Measurements from ENCODE around the gene ANKRD13B.
A peak's percentile ranks its signal among the peaks of the same experiment; 100 is the strongest.

The ANKRD13B gene

DNA sequence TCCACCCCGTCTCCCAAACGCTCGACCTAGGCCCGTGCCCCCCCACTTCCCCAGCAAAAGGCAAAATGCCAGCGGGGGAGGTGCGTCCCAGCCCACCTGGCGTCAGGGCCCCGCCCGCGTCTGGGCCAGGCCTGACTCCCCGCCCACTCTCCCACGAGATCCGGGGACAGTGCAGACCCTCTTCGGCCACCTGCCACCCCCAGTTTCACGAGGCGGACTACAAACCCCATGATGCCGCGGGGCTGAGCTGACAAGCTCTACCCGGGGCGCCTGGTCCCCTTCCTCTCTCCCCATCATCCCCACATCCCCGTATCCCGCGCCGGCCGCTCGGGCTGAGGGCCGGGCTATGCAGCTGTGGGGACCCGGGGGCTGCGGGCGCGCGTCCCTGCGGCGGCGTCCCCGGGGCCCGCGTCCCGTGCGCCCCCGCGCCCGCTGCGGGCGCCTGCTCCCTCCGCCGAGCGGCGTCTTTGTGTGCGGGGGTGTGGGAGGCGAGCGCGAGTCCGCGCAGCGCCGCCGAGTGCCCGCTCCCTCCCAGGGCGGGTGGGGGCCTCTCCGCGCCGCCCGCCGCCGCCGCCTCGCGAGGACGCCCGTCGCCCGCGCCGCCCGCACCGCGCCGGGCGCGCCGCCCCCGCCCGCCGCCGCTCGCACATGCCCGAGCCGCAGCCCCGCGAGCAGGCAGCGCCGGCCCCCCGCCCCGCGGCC, at the start of gene ANKRD13B:
ANKRD13B (plus strand) TSS at position 283 of the 702 bp plus-strand sequence. CDS start 490 bp downstream, outside the sequence.
- TF ChIP-seq, protein P1, sequence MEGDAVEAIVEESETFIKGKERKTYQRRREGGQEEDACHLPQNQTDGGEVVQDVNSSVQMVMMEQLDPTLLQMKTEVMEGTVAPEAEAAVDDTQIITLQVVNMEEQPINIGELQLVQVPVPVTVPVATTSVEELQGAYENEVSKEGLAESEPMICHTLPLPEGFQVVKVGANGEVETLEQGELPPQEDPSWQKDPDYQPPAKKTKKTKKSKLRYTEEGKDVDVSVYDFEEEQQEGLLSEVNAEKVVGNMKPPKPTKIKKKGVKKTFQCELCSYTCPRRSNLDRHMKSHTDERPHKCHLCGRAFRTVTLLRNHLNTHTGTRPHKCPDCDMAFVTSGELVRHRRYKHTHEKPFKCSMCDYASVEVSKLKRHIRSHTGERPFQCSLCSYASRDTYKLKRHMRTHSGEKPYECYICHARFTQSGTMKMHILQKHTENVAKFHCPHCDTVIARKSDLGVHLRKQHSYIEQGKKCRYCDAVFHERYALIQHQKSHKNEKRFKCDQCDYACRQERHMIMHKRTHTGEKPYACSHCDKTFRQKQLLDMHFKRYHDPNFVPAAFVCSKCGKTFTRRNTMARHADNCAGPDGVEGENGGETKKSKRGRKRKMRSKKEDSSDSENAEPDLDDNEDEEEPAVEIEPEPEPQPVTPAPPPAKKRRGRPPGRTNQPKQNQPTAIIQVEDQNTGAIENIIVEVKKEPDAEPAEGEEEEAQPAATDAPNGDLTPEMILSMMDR (conservative IDR thresholded peaks at IDR 0.05) = no peak
- TF ChIP-seq ZFX (IDR thresholded peaks at IDR 0.05) = 0 out of 2 replicates have a peak, but pooled peaks have one; percentile 11
- H3K27ac ChIP-seq = peak within 1 kb of the TSS; percentile 89

DNA sequence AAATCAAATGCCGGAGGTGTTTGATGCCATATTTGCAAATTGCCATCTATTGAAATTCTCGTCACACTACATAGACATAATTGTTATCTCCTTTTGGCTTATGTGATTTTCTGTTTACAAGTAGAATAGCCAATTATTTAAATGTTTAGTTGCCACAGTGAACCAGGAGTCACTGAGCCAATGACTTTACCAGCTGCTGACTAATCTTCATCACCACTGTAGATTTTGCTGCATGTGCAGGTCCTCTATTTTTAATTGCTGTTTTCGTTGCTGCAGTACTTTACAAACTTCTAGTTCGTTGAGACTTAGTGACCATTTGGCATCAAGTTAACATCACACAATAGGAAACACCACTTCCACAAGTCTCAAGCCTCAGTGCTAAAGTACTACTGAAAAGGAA, 48.9 kb upstream of the ANKRD13B start:
- H3K27ac ChIP-seq = no peak overlapping the region
- TF ChIP-seq ZFX (IDR thresholded peaks at IDR 0.05) = no peak
- TF ChIP-seq, protein P1 (conservative IDR thresholded peaks at IDR 0.05) = no peak

DNA sequence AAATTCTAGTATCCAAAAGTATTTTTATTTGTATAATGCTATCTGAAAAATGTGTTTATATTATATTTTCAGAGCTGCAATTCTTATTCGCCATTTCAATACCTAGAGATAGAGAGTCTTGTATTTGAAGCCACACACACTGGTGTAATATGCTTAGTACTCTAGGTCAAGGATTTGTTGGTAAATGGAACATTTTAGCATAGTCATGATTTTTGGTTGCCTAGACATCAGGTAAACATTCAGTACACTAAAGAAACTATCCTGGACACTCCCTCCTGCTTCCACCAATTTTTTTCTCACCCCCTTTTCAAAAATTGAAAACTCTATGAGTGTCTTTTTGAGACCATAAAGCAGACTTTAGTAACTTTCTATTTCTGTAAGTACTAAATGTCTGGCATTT, 46.8 kb upstream of the ANKRD13B start:
- TF ChIP-seq ZFX (IDR thresholded peaks at IDR 0.05) = no peak
- TF ChIP-seq, protein P1 (conservative IDR thresholded peaks at IDR 0.05) = no peak
- no peak overlapping the region for H3K27ac ChIP-seq

DNA sequence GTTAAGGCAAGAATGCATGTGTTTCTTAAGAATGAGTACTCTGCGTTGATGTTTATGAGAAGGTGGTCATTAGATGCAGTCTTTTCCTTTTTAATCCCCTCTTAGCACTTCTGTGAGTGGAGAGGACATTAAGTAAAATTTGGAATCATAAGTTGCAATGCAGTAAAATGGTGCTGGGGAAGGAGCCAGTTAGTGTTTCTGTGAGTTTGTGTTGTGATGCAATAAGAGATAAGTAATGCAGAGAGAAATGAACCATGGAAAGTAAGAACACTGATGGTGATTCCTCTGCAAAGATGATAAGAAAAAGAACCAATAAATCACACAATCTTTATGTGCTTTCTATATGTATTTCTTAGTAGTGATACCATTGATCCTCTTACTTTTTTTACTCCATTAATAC, 46.1 kb upstream of the ANKRD13B start:
- no peak for TF ChIP-seq ZFX (IDR thresholded peaks at IDR 0.05)
- TF ChIP-seq, protein P1 (conservative IDR thresholded peaks at IDR 0.05) = no peak
- H3K27ac ChIP-seq = no peak overlapping the region

DNA sequence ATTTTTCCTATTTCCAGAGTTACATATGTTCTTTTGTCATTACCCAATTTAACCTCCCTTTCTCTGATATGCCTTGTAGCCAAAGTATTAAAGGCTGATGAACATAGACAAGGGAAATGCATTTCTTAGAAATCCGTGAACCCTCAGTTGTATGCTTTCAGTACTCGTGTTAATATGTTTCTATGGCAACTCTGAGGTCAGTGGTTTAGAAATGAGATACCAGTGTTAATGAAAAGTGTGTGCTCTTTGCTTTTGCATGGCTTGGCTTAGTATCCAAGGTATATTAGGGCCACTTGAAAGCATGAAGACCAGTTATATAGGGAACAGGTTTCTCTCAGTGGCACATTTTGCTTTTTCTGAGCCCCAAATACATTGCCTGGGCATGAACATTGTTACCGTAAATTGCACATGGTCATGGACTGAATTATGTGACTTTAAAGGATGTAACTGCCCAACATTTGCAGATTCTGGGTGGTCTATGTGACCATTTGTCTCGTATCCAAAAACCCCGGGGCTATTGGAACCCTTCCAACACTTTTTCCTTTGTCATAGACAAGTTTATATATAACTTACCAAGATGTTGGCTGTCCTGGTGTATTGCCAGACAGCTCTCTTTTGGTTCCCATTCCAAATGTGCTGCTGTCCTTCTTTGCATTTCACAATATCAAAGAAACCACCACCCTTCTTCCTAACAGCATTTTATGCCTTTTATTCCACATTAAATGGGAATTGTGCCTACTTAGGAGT, 43.6 kb upstream of the ANKRD13B start:
- TF ChIP-seq, protein P1 (conservative IDR thresholded peaks at IDR 0.05) = no peak
- no peak overlapping the region for H3K27ac ChIP-seq

DNA sequence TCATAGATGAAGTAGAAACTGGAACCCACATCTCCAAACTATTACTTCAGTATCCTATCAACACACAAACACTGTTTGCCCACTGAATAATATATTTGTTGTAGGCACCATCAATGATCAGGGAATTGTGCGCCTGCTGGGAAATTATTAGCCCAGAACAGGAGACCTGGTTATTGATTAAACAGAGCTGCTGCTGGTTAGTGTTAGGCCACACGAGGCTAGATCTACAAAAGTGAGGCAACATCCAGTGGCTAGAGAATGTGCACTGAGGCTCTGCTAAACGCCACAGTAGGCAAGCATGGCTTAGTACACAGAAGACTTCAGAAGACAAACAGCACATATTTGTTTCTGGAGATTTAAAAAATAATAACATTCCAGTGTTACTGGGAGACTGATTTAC, 37.1 kb upstream of the ANKRD13B start:
- no peak for TF ChIP-seq ZFX (IDR thresholded peaks at IDR 0.05)
- TF ChIP-seq, protein P1 (conservative IDR thresholded peaks at IDR 0.05) = no peak
- H3K27ac ChIP-seq = no peak overlapping the region

DNA sequence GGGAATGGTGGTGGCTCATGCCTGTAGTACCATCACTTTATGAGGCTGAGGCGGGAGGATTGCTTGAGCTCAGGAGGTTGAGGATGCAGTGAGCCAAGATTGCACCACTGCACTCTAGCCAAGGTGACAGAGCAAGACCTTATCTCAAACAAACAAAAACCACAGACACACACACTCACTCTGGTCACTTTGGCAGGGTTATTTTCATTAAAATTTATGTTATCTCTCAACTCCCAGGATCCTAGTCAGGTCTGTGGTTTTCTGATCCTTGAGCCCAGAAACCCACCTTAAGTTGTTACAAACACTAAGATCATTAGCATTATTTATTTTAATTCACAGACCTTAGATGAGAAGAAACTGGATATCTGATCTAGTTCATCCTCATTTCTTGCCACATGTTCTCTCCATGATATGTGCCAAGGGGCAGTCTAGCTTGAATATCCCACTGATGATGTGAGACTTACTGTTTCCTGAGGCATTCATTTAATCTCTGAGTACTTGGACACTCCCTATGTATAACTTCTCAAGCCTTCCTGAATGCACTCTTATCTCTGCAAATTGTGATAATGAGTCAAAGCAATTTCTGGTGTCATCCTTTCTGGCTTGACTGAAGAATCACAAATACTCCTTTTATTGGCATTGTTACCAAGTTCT, 35.7 kb upstream of the ANKRD13B start:
- TF ChIP-seq, protein P1 (conservative IDR thresholded peaks at IDR 0.05) = no peak
- TF ChIP-seq ZFX (IDR thresholded peaks at IDR 0.05) = no peak
- no peak overlapping the region for H3K27ac ChIP-seq
